ENCODE results near the gene BPIFB3. TPM values are rescaled to one million over a fixed set of nuclear protein-coding genes. Genes with fewer than 3 reads are reported as not detected.

The BPIFB3 gene
- total RNA-seq, 1 donor from 2014 or later: not detected

GRCh38 chr20:33010133-33010504 is 43.6 kb upstream of the BPIFB3 start:
- Histone ChIP-seq H3K27ac (no peak overlapping the region), H3K4me1 (no peaks in the 10 kb centered on the region), H3K27me3 (no peaks in the 10 kb centered on the region), H3K36me3 (no peaks in the 10 kb centered on the region), H3K9me3 (no peaks in the 10 kb centered on the region), H3K4me3 (no peak overlapping the region)
- DNase-seq (ENCODE audit: extremely low spot score in 2 of 2): no peak
- intact Hi-C loops (cut with DNase I): no loop called here
- TF ChIP-seq POLR2A (IDR thresholded peaks at IDR 0.05) (no peak), CTCF (IDR thresholded peaks at IDR 0.05) (no peak), POLR2AphosphoS5 (IDR thresholded peaks at IDR 0.05; ENCODE audit: insufficient read depth in 1 of 2, low read depth in 1 of 2) (no peak)

- intact Hi-C loops (cut with DNase I): no loop called here
- no peak for DNase-seq (ENCODE audit: extremely low spot score in 2 of 2)
- Histone ChIP-seq H3K27me3 (no peaks in the 10 kb centered on the region), H3K9me3 (no peaks in the 10 kb centered on the region), H3K4me1 (no peaks in the 10 kb centered on the region), H3K4me3 (no peak overlapping the region), H3K27ac (no peak overlapping the region), H3K36me3 (no peaks in the 10 kb centered on the region)
- no peak for TF ChIP-seq CTCF (IDR thresholded peaks at IDR 0.05)
- no peak for TF ChIP-seq POLR2A (IDR thresholded peaks at IDR 0.05)
- TF ChIP-seq POLR2AphosphoS5 (IDR thresholded peaks at IDR 0.05; ENCODE audit: insufficient read depth in 1 of 2, low read depth in 1 of 2): no peak
These were observed 42.8 kb upstream of the BPIFB3 start for GRCh38 chr20:33010674-33011449.

- Histone ChIP-seq H3K4me1 (no peaks in the 10 kb centered on the region), H3K27ac (no peak overlapping the region), H3K27me3 (no peaks in the 10 kb centered on the region), H3K9me3 (no peaks in the 10 kb centered on the region), H3K36me3 (no peaks in the 10 kb centered on the region), H3K4me3 (no peak overlapping the region)
- TF ChIP-seq POLR2AphosphoS5 (IDR thresholded peaks at IDR 0.05; ENCODE audit: insufficient read depth in 1 of 2, low read depth in 1 of 2) (no peak), POLR2A (IDR thresholded peaks at IDR 0.05) (no peak), CTCF (IDR thresholded peaks at IDR 0.05) (no peak)
- intact Hi-C loops (cut with DNase I): no loop called here
- DNase-seq (ENCODE audit: extremely low spot score in 2 of 2): no peak
These were observed 41.1 kb upstream of the BPIFB3 start for GRCh38 chr20:33012327-33013189.

GRCh38 chr20:33013701-33014326 is 39.9 kb upstream of the BPIFB3 start:
- intact Hi-C loops (cut with DNase I): no loop called here

More at GRCh38 chr20:33013701-33014326, 39.9 kb upstream of the BPIFB3 start:
- Histone ChIP-seq H3K27ac (no peak overlapping the region), H3K36me3 (no peaks in the 10 kb centered on the region), H3K4me1 (no peaks in the 10 kb centered on the region), H3K27me3 (no peaks in the 10 kb centered on the region), H3K9me3 (no peaks in the 10 kb centered on the region), H3K4me3 (no peak overlapping the region)
- TF ChIP-seq CTCF (IDR thresholded peaks at IDR 0.05) (no peak), POLR2AphosphoS5 (IDR thresholded peaks at IDR 0.05; ENCODE audit: insufficient read depth in 1 of 2, low read depth in 1 of 2) (no peak), POLR2A (IDR thresholded peaks at IDR 0.05) (no peak)
- DNase-seq (ENCODE audit: extremely low spot score in 2 of 2): no peak

Measured in vagina (tissue), 2 donors.